ENCODE measurements around the gene CDK18.
"Not testable (repeated sequence)": the region's sequence is repeated elsewhere in the genome, so short reads cannot be mapped to it uniquely, and the experiment has no call there.

CDK18 gene

DNA sequence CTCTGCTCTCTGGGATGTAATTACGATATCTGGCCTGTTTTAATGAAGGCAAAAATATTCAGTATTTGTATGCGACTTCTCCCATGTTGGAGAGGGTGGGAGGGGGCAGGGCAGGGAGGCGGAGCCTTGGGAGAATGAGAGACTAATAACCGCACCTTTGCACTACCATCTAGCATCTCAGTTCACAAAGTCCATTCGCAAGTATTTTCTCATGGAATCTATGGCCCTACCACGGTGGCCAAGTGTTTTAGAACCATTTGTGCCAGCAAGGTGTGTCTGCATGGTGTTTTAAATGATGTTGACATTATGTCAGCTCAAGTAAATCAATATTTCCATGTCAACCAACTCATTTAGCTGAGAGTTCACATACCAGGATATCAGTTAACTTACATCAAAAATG, 34.3 kb upstream of the CDK18 start:
- H3K27ac ChIP-seq (ENCODE audit: low read depth, low read length): no peak overlapping the region
- peaks cover 0 to 9% of the 10 kb centered on the region in 2 donors for H3K27me3 ChIP-seq (ENCODE audit: control insufficient read depth in 1 of 2, insufficient read depth in 2 of 2, low read length in 2 of 2)
- peaks cover 3 to 5% of the 10 kb centered on the region in 2 donors for H3K9me3 ChIP-seq (ENCODE audit: control insufficient read depth in 1 of 2, low read length in 2 of 2)

DNA sequence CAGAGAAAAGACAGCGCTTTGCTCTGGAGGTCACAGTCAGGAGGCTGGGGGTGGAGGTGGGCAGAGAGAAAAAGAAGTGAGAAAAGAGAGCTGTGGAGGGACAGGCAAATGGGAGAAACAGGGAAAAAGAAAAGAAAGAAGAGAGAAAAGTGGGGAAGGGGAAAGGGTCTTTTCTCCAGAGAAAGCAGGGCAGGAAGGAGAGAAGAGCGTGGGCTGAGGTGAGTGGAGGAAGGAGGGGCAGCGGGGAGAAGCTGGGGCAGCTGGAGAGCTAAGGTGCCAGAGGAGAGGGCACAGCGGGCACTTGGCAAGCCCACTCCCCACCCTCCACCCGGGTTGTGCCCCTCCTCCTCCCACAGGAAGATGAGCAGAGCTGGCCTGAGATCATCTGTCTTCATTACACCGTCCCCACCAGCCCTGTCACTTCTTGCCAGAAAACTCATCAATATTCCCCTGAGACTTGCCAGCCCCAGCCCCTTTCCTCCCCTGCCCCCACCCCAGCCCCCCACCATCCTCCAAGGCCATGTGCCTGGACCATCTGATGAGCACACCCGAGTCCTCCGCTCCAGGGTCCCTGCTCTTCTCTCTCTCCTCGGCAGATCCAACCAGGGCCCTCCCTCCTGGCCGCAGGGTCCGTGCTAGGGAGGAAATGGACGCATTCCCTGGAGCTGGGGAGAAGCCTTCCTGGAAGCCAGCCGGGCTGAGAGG, 31.6 kb upstream of the CDK18 start:
- H3K27ac ChIP-seq (ENCODE audit: low read depth, low read length): no peak overlapping the region
- H3K27me3 ChIP-seq (ENCODE audit: control insufficient read depth in 1 of 2, insufficient read depth in 2 of 2, low read length in 2 of 2): peaks cover 0 to 13% of the 10 kb centered on the region in 2 donors
- H3K4me1 ChIP-seq (ENCODE audit: control insufficient read depth in 1 of 2, insufficient read depth in 2 of 2, low read length in 2 of 2): peaks cover 4 to 9% of the 10 kb centered on the region in 2 donors
- no peak overlapping the region for H3K4me3 ChIP-seq (ENCODE audit: low read depth in 1 of 2, low read length in 2 of 2)
- no peaks in the 10 kb centered on the region for H3K36me3 ChIP-seq (ENCODE audit: control insufficient read depth in 1 of 2, insufficient read depth in 2 of 2, low read length in 2 of 2)
- no peak overlapping the region for H3K9ac ChIP-seq (ENCODE audit: low read depth in 1 of 2, low read length in 2 of 2)
- H3K9me3 ChIP-seq (ENCODE audit: control insufficient read depth in 1 of 2, low read length in 2 of 2): peaks cover 3 to 5% of the 10 kb centered on the region in 2 donors

More for the DNA sequence above, 34.3 kb upstream of the CDK18 start:
- Histone ChIP-seq H3K9ac (ENCODE audit: low read depth in 1 of 2, low read length in 2 of 2) (no peak overlapping the region), H3K4me3 (ENCODE audit: low read depth in 1 of 2, low read length in 2 of 2) (no peak overlapping the region), H3K36me3 (ENCODE audit: control insufficient read depth in 1 of 2, insufficient read depth in 2 of 2, low read length in 2 of 2) (no peaks in the 10 kb centered on the region), H3K4me1 (ENCODE audit: control insufficient read depth in 1 of 2, insufficient read depth in 2 of 2, low read length in 2 of 2) (peaks cover 0 to 9% of the 10 kb centered on the region in 2 donors)

DNA sequence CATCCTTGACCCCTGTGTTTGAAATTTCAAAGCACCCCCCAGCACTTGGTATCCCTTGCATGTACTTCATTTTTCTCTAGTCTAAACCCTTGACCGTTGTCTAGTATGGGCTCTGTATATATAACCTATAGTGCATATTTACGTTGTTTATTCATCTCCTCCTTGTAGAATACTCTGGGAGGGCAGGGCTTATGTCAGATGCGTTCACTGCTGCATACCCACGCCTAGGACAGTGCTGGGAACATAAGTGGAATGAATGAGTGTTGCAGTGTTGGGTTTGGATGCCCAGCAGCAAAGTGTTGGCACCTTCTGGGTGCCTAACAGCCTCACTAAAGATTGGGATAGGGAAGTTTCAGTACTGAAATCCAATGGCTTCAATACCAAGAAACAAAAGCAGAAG, 31.0 kb upstream of the CDK18 start:
- H3K9ac ChIP-seq (ENCODE audit: low read depth in 1 of 2, low read length in 2 of 2): no peak overlapping the region
- H3K27me3 ChIP-seq (ENCODE audit: control insufficient read depth in 1 of 2, insufficient read depth in 2 of 2, low read length in 2 of 2): peaks cover 0 to 13% of the 10 kb centered on the region in 2 donors
- H3K9me3 ChIP-seq (ENCODE audit: control insufficient read depth in 1 of 2, low read length in 2 of 2): peaks cover 3 to 5% of the 10 kb centered on the region in 2 donors
- no peak overlapping the region for H3K4me3 ChIP-seq (ENCODE audit: low read depth in 1 of 2, low read length in 2 of 2)
- peaks cover 5 to 9% of the 10 kb centered on the region in 2 donors for H3K4me1 ChIP-seq (ENCODE audit: control insufficient read depth in 1 of 2, insufficient read depth in 2 of 2, low read length in 2 of 2)
- H3K27ac ChIP-seq (ENCODE audit: low read depth, low read length): no peak overlapping the region
- H3K36me3 ChIP-seq (ENCODE audit: control insufficient read depth in 1 of 2, insufficient read depth in 2 of 2, low read length in 2 of 2): no peaks in the 10 kb centered on the region

DNA sequence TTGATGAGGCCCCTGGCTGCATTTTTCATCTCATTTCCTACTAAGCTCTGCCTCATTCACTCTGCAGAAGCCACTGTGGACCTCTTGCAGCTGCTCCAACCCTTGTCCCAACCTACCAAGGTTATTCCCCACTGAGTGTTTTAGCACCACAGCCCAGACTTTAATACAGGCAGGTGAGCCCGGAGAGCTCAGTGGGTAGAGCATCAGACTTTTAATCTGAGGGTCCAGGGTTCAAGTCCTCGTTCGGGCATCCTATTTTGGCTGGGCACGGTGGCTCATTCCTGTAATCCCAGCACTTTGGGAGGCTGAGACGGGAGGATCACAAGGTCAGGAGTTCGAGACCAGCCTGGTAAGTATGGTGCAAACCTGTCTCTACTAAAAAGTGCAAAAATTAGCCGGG, 30.5 kb upstream of the CDK18 start:
- Histone ChIP-seq H3K27ac (ENCODE audit: low read depth, low read length) (no peak overlapping the region), H3K9ac (ENCODE audit: low read depth in 1 of 2, low read length in 2 of 2) (no peak overlapping the region), H3K36me3 (ENCODE audit: control insufficient read depth in 1 of 2, insufficient read depth in 2 of 2, low read length in 2 of 2) (no peaks in the 10 kb centered on the region), H3K4me3 (ENCODE audit: low read depth in 1 of 2, low read length in 2 of 2) (no peak overlapping the region), H3K4me1 (ENCODE audit: control insufficient read depth in 1 of 2, insufficient read depth in 2 of 2, low read length in 2 of 2) (peaks cover 5 to 9% of the 10 kb centered on the region in 2 donors), H3K27me3 (ENCODE audit: control insufficient read depth in 1 of 2, insufficient read depth in 2 of 2, low read length in 2 of 2) (peaks cover 0 to 13% of the 10 kb centered on the region in 2 donors), H3K9me3 (ENCODE audit: control insufficient read depth in 1 of 2, low read length in 2 of 2) (peaks cover 3 to 5% of the 10 kb centered on the region in 2 donors)

DNA sequence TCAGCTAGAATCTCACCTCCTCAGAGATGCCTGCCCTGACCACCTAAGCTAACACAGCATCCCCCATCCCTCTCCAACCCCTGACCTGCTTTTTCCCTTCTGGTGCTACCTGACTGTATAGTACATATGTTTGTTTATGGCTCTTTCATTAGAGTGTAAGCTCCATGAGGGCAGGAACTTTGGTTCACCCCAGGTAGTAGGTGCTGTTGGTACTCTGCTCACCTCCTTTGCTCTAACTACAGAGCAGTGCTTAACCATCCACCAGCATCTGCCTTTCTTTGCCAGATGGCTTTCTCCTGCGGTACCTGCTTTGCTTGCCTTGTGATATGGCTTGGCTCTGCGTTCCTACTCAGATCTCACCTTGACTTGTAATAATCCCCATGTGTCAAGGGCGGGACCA, 29.9 kb upstream of the CDK18 start:
- Histone ChIP-seq H3K27me3 (ENCODE audit: control insufficient read depth in 1 of 2, insufficient read depth in 2 of 2, low read length in 2 of 2) (peaks cover 0 to 10% of the 10 kb centered on the region in 2 donors), H3K9ac (ENCODE audit: low read depth in 1 of 2, low read length in 2 of 2) (no peak overlapping the region), H3K36me3 (ENCODE audit: control insufficient read depth in 1 of 2, insufficient read depth in 2 of 2, low read length in 2 of 2) (no peaks in the 10 kb centered on the region), H3K9me3 (ENCODE audit: control insufficient read depth in 1 of 2, low read length in 2 of 2) (peaks cover 3 to 5% of the 10 kb centered on the region in 2 donors), H3K27ac (ENCODE audit: low read depth, low read length) (no peak overlapping the region), H3K4me1 (ENCODE audit: control insufficient read depth in 1 of 2, insufficient read depth in 2 of 2, low read length in 2 of 2) (peaks cover 4 to 5% of the 10 kb centered on the region in 2 donors), H3K4me3 (ENCODE audit: low read depth in 1 of 2, low read length in 2 of 2) (no peak overlapping the region)

DNA sequence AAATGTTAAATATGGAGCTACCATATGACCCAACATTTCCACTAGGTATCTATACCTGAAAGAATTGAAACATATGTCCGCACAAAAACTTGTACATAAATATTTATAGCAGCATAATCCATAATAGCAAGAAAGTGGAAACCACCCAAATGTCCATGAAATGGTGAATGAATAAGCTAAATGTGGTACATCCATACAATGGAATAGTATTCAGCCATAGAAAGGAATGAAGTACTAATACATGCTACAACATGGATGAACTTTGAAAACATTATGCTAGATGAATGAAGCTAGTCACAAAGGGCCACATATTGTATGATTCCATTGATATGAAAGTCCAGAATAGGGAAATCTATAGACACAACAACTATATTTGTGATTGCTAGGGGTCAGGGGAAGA, 28.6 kb upstream of the CDK18 start:
- no peak overlapping the region for H3K4me3 ChIP-seq (ENCODE audit: low read depth in 1 of 2, low read length in 2 of 2)
- no peak overlapping the region for H3K9ac ChIP-seq (ENCODE audit: low read depth in 1 of 2, low read length in 2 of 2)
- peaks cover 3 to 5% of the 10 kb centered on the region in 2 donors for H3K9me3 ChIP-seq (ENCODE audit: control insufficient read depth in 1 of 2, low read length in 2 of 2)
- no peaks in the 10 kb centered on the region for H3K36me3 ChIP-seq (ENCODE audit: control insufficient read depth in 1 of 2, insufficient read depth in 2 of 2, low read length in 2 of 2)
- peaks cover 0 to 10% of the 10 kb centered on the region in 2 donors for H3K27me3 ChIP-seq (ENCODE audit: control insufficient read depth in 1 of 2, insufficient read depth in 2 of 2, low read length in 2 of 2)
- H3K27ac ChIP-seq (ENCODE audit: low read depth, low read length): no peak overlapping the region
- H3K4me1 ChIP-seq (ENCODE audit: control insufficient read depth in 1 of 2, insufficient read depth in 2 of 2, low read length in 2 of 2): peaks cover 0 to 5% of the 10 kb centered on the region in 2 donors

DNA sequence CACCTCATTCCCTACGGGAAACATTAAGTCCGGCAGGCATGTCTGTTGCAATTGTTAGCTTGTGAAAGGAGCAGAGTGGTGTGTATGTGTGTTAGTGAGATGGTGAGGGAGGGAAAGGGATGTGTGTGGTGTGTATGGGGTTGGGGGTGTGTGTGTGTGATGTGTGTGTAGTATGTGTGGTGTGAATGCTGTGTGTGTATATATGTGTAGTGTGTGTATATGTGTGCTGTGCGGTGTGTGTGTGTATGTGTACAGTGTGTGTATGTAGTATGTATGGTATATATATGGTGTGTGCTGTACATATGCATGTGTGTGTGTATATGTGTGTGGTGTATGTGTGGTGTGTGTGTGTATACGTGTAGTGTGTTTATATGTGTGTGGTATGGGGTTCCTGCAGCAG, 27.8 kb upstream of the CDK18 start:
- no peak overlapping the region for H3K4me3 ChIP-seq (ENCODE audit: low read depth in 1 of 2, low read length in 2 of 2)
- no peaks in the 10 kb centered on the region for H3K36me3 ChIP-seq (ENCODE audit: control insufficient read depth in 1 of 2, insufficient read depth in 2 of 2, low read length in 2 of 2)
- H3K9ac ChIP-seq (ENCODE audit: low read depth in 1 of 2, low read length in 2 of 2): no peak overlapping the region
- H3K4me1 ChIP-seq (ENCODE audit: control insufficient read depth in 1 of 2, insufficient read depth in 2 of 2, low read length in 2 of 2): peaks cover 0 to 8% of the 10 kb centered on the region in 2 donors
- H3K27me3 ChIP-seq (ENCODE audit: control insufficient read depth in 1 of 2, insufficient read depth in 2 of 2, low read length in 2 of 2): peaks cover 6 to 10% of the 10 kb centered on the region in 2 donors
- H3K27ac ChIP-seq (ENCODE audit: low read depth, low read length): no peak overlapping the region
- H3K9me3 ChIP-seq (ENCODE audit: control insufficient read depth in 1 of 2, low read length in 2 of 2): peaks cover 3 to 5% of the 10 kb centered on the region in 2 donors

DNA sequence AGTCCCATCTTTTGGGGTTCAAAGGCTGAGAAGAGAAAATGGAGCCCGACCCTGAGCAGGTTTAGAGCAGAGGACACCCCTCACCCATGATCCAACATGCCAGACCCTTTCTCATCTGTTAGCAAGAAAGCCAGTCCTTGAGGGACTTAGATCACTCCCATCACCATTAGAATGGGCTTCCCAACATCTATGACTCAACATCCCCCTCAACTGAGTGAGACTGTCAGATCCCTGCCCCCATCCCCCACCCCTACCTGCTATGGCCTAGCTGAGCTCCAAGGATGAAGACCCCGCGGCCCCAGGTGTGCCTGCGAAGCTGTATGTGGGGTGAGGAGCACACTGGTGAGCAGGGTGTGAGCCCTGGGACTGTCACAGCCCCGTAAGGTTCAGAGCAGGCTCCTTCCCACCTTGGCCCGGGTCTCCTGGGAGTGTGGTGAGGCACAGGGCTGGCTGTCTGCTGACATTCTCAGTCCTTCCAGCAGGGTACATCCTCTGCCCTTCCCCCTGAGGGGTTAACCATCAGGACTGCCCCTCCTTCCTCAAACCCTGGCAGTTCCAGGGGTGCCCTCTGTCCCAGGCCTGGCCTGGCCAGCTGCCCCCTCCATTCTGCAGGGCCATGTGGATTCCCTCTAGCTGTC, 27.2 kb upstream of the CDK18 start:
- Histone ChIP-seq H3K27ac (ENCODE audit: low read depth, low read length) (no peak overlapping the region), H3K36me3 (ENCODE audit: control insufficient read depth in 1 of 2, insufficient read depth in 2 of 2, low read length in 2 of 2) (no peaks in the 10 kb centered on the region), H3K9ac (ENCODE audit: low read depth in 1 of 2, low read length in 2 of 2) (no peak overlapping the region), H3K27me3 (ENCODE audit: control insufficient read depth in 1 of 2, insufficient read depth in 2 of 2, low read length in 2 of 2) (peaks cover 6 to 10% of the 10 kb centered on the region in 2 donors), H3K4me1 (ENCODE audit: control insufficient read depth in 1 of 2, insufficient read depth in 2 of 2, low read length in 2 of 2) (peaks cover 0 to 8% of the 10 kb centered on the region in 2 donors), H3K9me3 (ENCODE audit: control insufficient read depth in 1 of 2, low read length in 2 of 2) (peaks cover 3 to 5% of the 10 kb centered on the region in 2 donors), H3K4me3 (ENCODE audit: low read depth in 1 of 2, low read length in 2 of 2) (no peak overlapping the region)

DNA sequence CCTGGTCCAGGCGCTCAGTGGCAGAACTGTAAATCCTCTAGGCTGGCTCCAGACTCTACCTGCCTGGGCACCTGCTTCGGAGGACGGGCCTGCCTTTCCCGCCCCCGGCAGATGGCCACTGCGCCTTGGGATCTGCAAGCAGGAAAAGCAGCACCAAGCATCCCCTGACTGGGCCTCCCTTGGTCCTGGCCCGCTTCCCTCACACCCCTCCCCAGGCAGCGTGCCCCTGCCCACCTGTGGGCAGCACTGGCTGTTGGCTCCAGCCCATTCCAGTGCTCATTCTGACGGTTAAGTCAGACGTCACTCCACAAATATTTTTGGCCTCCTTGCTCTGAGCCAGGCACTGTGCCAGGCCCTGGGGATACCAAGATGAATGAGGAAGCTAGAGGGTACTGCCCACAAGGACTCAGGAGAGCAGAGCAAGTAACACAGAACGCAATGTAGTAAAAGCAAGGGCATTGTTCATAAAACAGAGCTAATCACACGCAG, 26.7 kb upstream of the CDK18 start:
- Histone ChIP-seq H3K9me3 (ENCODE audit: control insufficient read depth in 1 of 2, low read length in 2 of 2) (peaks cover 3 to 5% of the 10 kb centered on the region in 2 donors), H3K4me1 (ENCODE audit: control insufficient read depth in 1 of 2, insufficient read depth in 2 of 2, low read length in 2 of 2) (peaks cover 0 to 8% of the 10 kb centered on the region in 2 donors), H3K9ac (ENCODE audit: low read depth in 1 of 2, low read length in 2 of 2) (no peak overlapping the region), H3K4me3 (ENCODE audit: low read depth in 1 of 2, low read length in 2 of 2) (no peak overlapping the region), H3K27ac (ENCODE audit: low read depth, low read length) (no peak overlapping the region), H3K27me3 (ENCODE audit: control insufficient read depth in 1 of 2, insufficient read depth in 2 of 2, low read length in 2 of 2) (peaks cover 6 to 10% of the 10 kb centered on the region in 2 donors), H3K36me3 (ENCODE audit: control insufficient read depth in 1 of 2, insufficient read depth in 2 of 2, low read length in 2 of 2) (no peaks in the 10 kb centered on the region)

DNA sequence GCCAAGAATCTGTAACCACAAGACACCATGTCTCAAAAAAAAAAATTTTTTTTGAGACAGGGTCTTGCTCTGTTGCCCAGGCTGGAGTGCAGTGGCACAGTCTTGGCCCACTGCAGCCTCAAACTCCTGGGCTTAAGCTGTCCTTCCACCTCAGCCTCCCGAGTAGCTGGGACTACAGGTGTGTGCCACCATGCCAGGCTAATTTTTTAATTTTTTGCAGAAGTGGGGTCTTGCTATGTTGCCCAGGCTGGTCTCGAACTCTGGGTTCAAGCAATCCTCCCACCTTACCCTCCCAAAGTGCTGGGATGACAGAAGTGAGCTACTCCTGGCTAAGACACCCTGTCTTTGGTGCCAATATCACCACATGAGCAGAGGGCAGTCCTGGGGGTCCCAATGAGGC, 25.5 kb upstream of the CDK18 start:
- H3K36me3 ChIP-seq (ENCODE audit: control insufficient read depth in 1 of 2, insufficient read depth in 2 of 2, low read length in 2 of 2); H3K9ac ChIP-seq (ENCODE audit: low read depth in 1 of 2, low read length in 2 of 2); H3K4me3 ChIP-seq (ENCODE audit: low read depth in 1 of 2, low read length in 2 of 2); H3K27ac ChIP-seq (ENCODE audit: low read depth, low read length); H3K4me1 ChIP-seq (ENCODE audit: control insufficient read depth in 1 of 2, insufficient read depth in 2 of 2, low read length in 2 of 2); H3K9me3 ChIP-seq (ENCODE audit: control insufficient read depth in 1 of 2, low read length in 2 of 2): not testable (repeated sequence)
- peaks cover 6 to 11% of the 10 kb centered on the region in 2 donors for H3K27me3 ChIP-seq (ENCODE audit: control insufficient read depth in 1 of 2, insufficient read depth in 2 of 2, low read length in 2 of 2)
